Loucy (cell line): ENCODE measurements around the gene GNAO1.

Source experiments
- EZH2phosphoT487 ChIP-seq: fragments of 200-600 bp; IDR thresholded peaks from 2 replicates; pipeline ENCODE4 v1.6.1; 2018; ENCODE audit warnings: antibody characterized with exemption, mild to moderate bottlenecking, moderate library complexity, borderline replicate concordance
- TF ChIP-seq, protein P1 (sequence below): fragments of 200-600 bp; sonication (generic); conservative IDR thresholded peaks from 2 replicates; pipeline ENCODE4 v1.5.1; 2014; ENCODE audit warnings: mild to moderate bottlenecking, antibody characterized with exemption, low read length

DNA sequence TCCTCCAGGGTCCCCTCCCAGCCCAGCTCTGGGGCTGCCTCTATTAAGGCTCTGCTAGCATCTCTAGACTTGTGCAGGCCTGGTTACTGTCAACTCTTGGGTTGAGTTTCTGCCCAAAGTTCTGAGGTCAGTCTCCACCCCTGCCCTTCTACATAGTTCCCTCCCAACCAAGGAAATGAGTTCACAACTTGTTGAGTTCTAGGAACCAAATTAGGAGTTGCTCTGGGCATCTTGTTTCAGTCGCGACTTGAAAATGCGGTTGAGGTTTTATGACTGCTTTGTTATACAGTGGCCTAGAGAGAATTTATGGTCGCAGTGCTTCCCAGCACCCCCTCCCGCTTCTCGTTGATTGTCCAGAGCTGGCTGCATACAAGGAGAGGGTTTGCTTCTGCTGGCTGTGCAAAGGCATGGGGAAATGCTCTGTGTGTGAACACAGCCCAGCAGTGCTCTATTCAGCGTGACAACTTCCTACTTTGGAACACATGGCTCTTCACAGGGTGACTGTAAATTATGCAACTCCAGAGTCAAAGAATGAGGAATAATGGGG is 20.2 kb downstream of the GNAO1 start:
- TF ChIP-seq, protein P1, sequence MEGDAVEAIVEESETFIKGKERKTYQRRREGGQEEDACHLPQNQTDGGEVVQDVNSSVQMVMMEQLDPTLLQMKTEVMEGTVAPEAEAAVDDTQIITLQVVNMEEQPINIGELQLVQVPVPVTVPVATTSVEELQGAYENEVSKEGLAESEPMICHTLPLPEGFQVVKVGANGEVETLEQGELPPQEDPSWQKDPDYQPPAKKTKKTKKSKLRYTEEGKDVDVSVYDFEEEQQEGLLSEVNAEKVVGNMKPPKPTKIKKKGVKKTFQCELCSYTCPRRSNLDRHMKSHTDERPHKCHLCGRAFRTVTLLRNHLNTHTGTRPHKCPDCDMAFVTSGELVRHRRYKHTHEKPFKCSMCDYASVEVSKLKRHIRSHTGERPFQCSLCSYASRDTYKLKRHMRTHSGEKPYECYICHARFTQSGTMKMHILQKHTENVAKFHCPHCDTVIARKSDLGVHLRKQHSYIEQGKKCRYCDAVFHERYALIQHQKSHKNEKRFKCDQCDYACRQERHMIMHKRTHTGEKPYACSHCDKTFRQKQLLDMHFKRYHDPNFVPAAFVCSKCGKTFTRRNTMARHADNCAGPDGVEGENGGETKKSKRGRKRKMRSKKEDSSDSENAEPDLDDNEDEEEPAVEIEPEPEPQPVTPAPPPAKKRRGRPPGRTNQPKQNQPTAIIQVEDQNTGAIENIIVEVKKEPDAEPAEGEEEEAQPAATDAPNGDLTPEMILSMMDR: no peak
- TF ChIP-seq EZH2phosphoT487: no peak
